Loucy (cell line): ENCODE data around the gene LHFPL3.

ENCODE experiments used
- H2AFZ ChIP-seq: fragments of 200-600 bp; sonication (generic); 2 replicates; pipeline ENCODE4 v1.6.0; 2016; ENCODE audit warnings: antibody characterized with exemption, mild to moderate bottlenecking, low read length, moderate library complexity
- H3F3A ChIP-seq: fragments of 200-600 bp; 2 replicates; pipeline ENCODE4 v1.6.0; 2016; ENCODE audit warnings: antibody characterized with exemption, low read depth, mild to moderate bottlenecking
- H3K27me3 ChIP-seq: fragments of 200-600 bp; sonication (generic); 2 replicates; pipeline ENCODE4 v1.6.1; 2014; ENCODE audit warnings: low read length, mild to moderate bottlenecking; ENCODE audit not compliant: insufficient read depth, poor library complexity, severe bottlenecking
- H3K36me3 ChIP-seq: fragments of 200-600 bp; sonication (generic); 2 replicates; pipeline ENCODE4 v1.6.1; 2016; ENCODE audit warnings: low read length; ENCODE audit not compliant: insufficient read depth
- H3K4me1 ChIP-seq: fragments of 200-600 bp; sonication (generic); 2 replicates; pipeline ENCODE4 v1.5.1; 2014; ENCODE audit warnings: low read length, mild to moderate bottlenecking; ENCODE audit not compliant: insufficient read depth, poor library complexity, severe bottlenecking
- H3K4me2 ChIP-seq: fragments of 200-600 bp; sonication (generic); 2 replicates; pipeline ENCODE4 v1.6.0; 2014; ENCODE audit warnings: antibody characterized with exemption, low read length, low read depth, mild to moderate bottlenecking; ENCODE audit not compliant: poor library complexity, severe bottlenecking
- H3K4me3 ChIP-seq: fragments of 200-600 bp; sonication (generic); 2 replicates; pipeline ENCODE4 v1.5.1; 2014; ENCODE audit warnings: low read length, mild to moderate bottlenecking, mixed read lengths; ENCODE audit not compliant: poor library complexity, severe bottlenecking
- H3K79me2 ChIP-seq: fragments of 200-600 bp; sonication (generic); 2 replicates; pipeline ENCODE4 v1.6.1; 2014; ENCODE audit warnings: low read length; ENCODE audit not compliant: insufficient read depth
- H3K9ac ChIP-seq: fragments of 200-600 bp; sonication (generic); 2 replicates; pipeline ENCODE4 v1.6.0; 2014; ENCODE audit warnings: mild to moderate bottlenecking, low read depth, low read length, moderate library complexity; ENCODE audit not compliant: poor library complexity, severe bottlenecking
- H3K9me2 ChIP-seq: fragments of 200-600 bp; sonication (generic); replicated peaks from 2 replicates; pipeline ENCODE4 v1.6.1; 2016; ENCODE audit warnings: low read depth, low read length, mixed read lengths
- H3K9me3 ChIP-seq: fragments of 200-600 bp; sonication (generic); 2 replicates; pipeline ENCODE4 v1.6.1; 2014; ENCODE audit warnings: mild to moderate bottlenecking, antibody characterized with exemption, low read length, low read depth; ENCODE audit not compliant: insufficient read depth
- H4K20me1 ChIP-seq: fragments of 200-600 bp; sonication (generic); 2 replicates; pipeline ENCODE4 v1.6.0; 2014; ENCODE audit warnings: antibody characterized with exemption, low read length, mild to moderate bottlenecking; ENCODE audit not compliant: insufficient read depth, poor library complexity, severe bottlenecking
- CTCF ChIP-seq: fragments of 200-600 bp; sonication (generic); conservative IDR thresholded peaks from 2 replicates; pipeline ENCODE4 v1.5.1; 2014; ENCODE audit warnings: mild to moderate bottlenecking, antibody characterized with exemption, low read length
- EZH2phosphoT487 ChIP-seq: fragments of 200-600 bp; IDR thresholded peaks from 2 replicates; pipeline ENCODE4 v1.6.1; 2018; ENCODE audit warnings: antibody characterized with exemption, mild to moderate bottlenecking, moderate library complexity, borderline replicate concordance

The LHFPL3 gene

GRCh38 chr7:104414216-104414615 lies 85.8 kb downstream of the LHFPL3 start:
- Histone ChIP-seq H3K36me3 (no peaks in the 10 kb centered on the region), H3K4me3 (no peak overlapping the region), H3K27me3 (no peaks in the 10 kb centered on the region), H2AFZ (no peak overlapping the region), H3K9me3 (no peaks in the 10 kb centered on the region), H3K79me2 (no peaks in the 10 kb centered on the region), H3K4me1 (no peaks in the 10 kb centered on the region), H3K9me2 (no peaks in the 10 kb centered on the region), H4K20me1 (no peaks in the 10 kb centered on the region), H3F3A (no peaks in the 10 kb centered on the region), H3K9ac (no peak overlapping the region), H3K4me2 (no peak overlapping the region)
- TF ChIP-seq CTCF (no peak), EZH2phosphoT487 (no peak)

DNA sequence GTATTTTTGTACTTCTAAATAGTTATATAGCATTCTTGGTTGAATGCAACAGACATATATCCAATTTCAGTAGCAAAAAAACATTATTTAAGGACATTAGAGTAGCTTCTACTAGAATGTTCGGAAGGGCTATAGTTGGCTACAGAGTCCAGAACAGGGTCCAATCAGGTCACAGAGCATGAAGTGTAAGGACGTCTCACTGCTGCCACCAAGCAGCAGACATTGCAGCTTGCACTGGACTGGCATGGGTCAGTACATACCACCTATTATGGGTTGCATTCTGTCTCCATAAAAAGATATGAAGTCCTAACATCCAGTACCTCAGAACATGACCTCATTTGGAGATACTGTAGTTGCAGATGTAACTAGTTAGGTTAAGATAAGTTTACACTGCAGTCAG lies 87.3 kb downstream of the LHFPL3 start:
- no peak overlapping the region for H3K4me3 ChIP-seq
- no peaks in the 10 kb centered on the region for H3K36me3 ChIP-seq
- H3K9me3 ChIP-seq = no peaks in the 10 kb centered on the region
- H3K4me2 ChIP-seq = no peak overlapping the region
- TF ChIP-seq EZH2phosphoT487 = no peak
- TF ChIP-seq CTCF = no peak
- H3K27me3 ChIP-seq = no peaks in the 10 kb centered on the region
- H2AFZ ChIP-seq = no peak overlapping the region
- H3F3A ChIP-seq = no peaks in the 10 kb centered on the region
- no peaks in the 10 kb centered on the region for H3K4me1 ChIP-seq
- H3K79me2 ChIP-seq = no peaks in the 10 kb centered on the region
- no peaks in the 10 kb centered on the region for H4K20me1 ChIP-seq
- no peak overlapping the region for H3K9ac ChIP-seq
- no peaks in the 10 kb centered on the region for H3K9me2 ChIP-seq

- H3K9me2 ChIP-seq = no peaks in the 10 kb centered on the region
- H3K79me2 ChIP-seq = no peaks in the 10 kb centered on the region
- no peak for TF ChIP-seq EZH2phosphoT487
- no peak for TF ChIP-seq CTCF
- no peaks in the 10 kb centered on the region for H3F3A ChIP-seq
- no peaks in the 10 kb centered on the region for H4K20me1 ChIP-seq
- no peak overlapping the region for H3K4me3 ChIP-seq
- H3K4me1 ChIP-seq = no peaks in the 10 kb centered on the region
- no peaks in the 10 kb centered on the region for H3K36me3 ChIP-seq
- no peaks in the 10 kb centered on the region; the same call in 1 of the 2 replicates for H3K9me3 ChIP-seq
- no peak overlapping the region for H2AFZ ChIP-seq
- H3K4me2 ChIP-seq = no peak overlapping the region
- H3K27me3 ChIP-seq = no peaks in the 10 kb centered on the region
- no peak overlapping the region for H3K9ac ChIP-seq
Observed at GRCh38 chr7:104416866-104417393, 88.5 kb downstream of the LHFPL3 start.
